H1 (cell line): Measurements from ENCODE around the gene SEMA3C. TPM values are rescaled to one million over a fixed set of nuclear protein-coding genes. Genes with fewer than 3 reads are reported as not detected.

Experiments
- CTCF ChIA-PET: fragments of 300-600 bp; sonication (Branson Sonifier 250); formaldehyde crosslinking; loops from one replicate; lab custom pipeline; 2021; ENCODE audit not compliant: partially characterized antibody; lab: Charles Lee
- POLR2A ChIA-PET: fragments of 300-600 bp; sonication (Branson Sonifier 250); formaldehyde crosslinking; loops from one replicate; lab custom pipeline; 2021; ENCODE audit warnings: inconsistent platforms; ENCODE audit not compliant: partially characterized antibody; lab: Charles Lee
- DNase-seq, 2 experiments: peaks; one replicate each; pipeline versions ENCODE4 v3.0.0 to v3.0.0-alpha.2; 2010 to 2022; ENCODE audit warnings: low spot score in 2 of 2, low read depth in 1 of 2, mixed read lengths in 1 of 2
- FAIRE-seq: peaks from 2 replicates; lab custom pipeline; 2011; peaks lifted over from hg19 to GRCh38; lab: Jason Lieb, UNC
- H2AFZ ChIP-seq: 2 replicates; pipeline ENCODE4 v1.8.1; 2012; ENCODE audit warnings: low read length, inconsistent platforms
- H2AK5ac ChIP-seq: 2 replicates; pipeline ENCODE4 v1.6.1; 2013; ENCODE audit warnings: low read depth, low read length
- H2BK120ac ChIP-seq: replicated peaks from 2 replicates; pipeline ENCODE3; 2013; ENCODE audit warnings: low read depth, low read length, inconsistent platforms
- H2BK12ac ChIP-seq: 2 replicates; pipeline ENCODE4 v1.6.1; 2013; ENCODE audit warnings: low read depth, low read length
- H2BK15ac ChIP-seq: 2 replicates; pipeline ENCODE4 v1.6.1; 2013; ENCODE audit warnings: low read length
- H2BK20ac ChIP-seq: 2 replicates; pipeline ENCODE4 v1.6.1; 2013; ENCODE audit warnings: low read length
- H2BK5ac ChIP-seq: 2 replicates; pipeline ENCODE4 v1.6.1; 2013; ENCODE audit warnings: low read depth, low read length
- H3K14ac ChIP-seq: 2 replicates; pipeline ENCODE4 v1.6.1; 2013; ENCODE audit warnings: inconsistent platforms; ENCODE audit not compliant: insufficient read length
- H3K18ac ChIP-seq: 2 replicates; pipeline ENCODE4 v1.6.1; 2013; ENCODE audit warnings: low read length; ENCODE audit errors: extremely low read depth
- H3K23ac ChIP-seq: 2 replicates; pipeline ENCODE4 v1.6.1; 2013; ENCODE audit warnings: inconsistent platforms; ENCODE audit not compliant: insufficient read length
- H3K23me2 ChIP-seq: 2 replicates; pipeline ENCODE4 v1.6.1; 2013; ENCODE audit warnings: low read depth, low read length
- H3K27ac ChIP-seq: 2 replicates; pipeline ENCODE4 v1.6.1; 2011; ENCODE audit warnings: low read depth, low read length, inconsistent platforms
- H3K27me3 ChIP-seq, 4 experiments: replicated peaks in 1 of 4; 1 replicate in 1 of 4; 2 replicates in 3 of 4; pipeline versions ENCODE4 v1.6.1 to v1.8.1; 2011 to 2013; ENCODE audit warnings: low read length in 3 of 4, mild to moderate bottlenecking in 3 of 4, inconsistent platforms in 2 of 4, mixed read lengths in 2 of 4, moderate library complexity in 1 of 4; ENCODE audit not compliant: control insufficient read depth in 3 of 4, insufficient read depth in 3 of 4; ENCODE audit errors: extremely low read depth in 1 of 4
- H3K36me3 ChIP-seq, 4 experiments: 2 replicates each; pipeline versions ENCODE4 v1.6.1 to v1.8.1; 2011 to 2013; ENCODE audit warnings: mild to moderate bottlenecking in 4 of 4, low read length in 3 of 4, moderate library complexity in 2 of 4, control low read depth in 1 of 4, inconsistent platforms in 1 of 4; ENCODE audit not compliant: insufficient read depth in 4 of 4, control insufficient read depth in 2 of 4
- H3K4ac ChIP-seq: replicated peaks from 2 replicates; pipeline ENCODE3; 2013; ENCODE audit warnings: low read length, low read depth, mixed read lengths, inconsistent platforms; ENCODE audit not compliant: insufficient read length
- H3K4me1 ChIP-seq, 4 experiments: replicated peaks in 1 of 4; 1 replicate in 1 of 4; 2 replicates in 3 of 4; pipeline versions ENCODE4 v1.6.1 to v1.8.1; 2011 to 2013; ENCODE audit warnings: low read length in 3 of 4, inconsistent platforms in 2 of 4, mixed read lengths in 1 of 4; ENCODE audit not compliant: insufficient read depth in 4 of 4, control insufficient read depth in 3 of 4
- H3K4me2 ChIP-seq, 2 experiments: 2 replicates each; pipeline versions ENCODE4 v1.6.1 to v1.8.1; 2011 to 2013; ENCODE audit warnings: low read depth in 2 of 2, low read length in 2 of 2, control low read depth in 1 of 2, inconsistent platforms in 1 of 2, mild to moderate bottlenecking in 1 of 2; ENCODE audit not compliant: insufficient read depth in 1 of 2
- H3K4me3 ChIP-seq, 4 experiments: fragments of 200-600, 300-600 bp in 1 of 4; sonication (generic), shearing (Covaris generic), sonication (Bioruptor Twin) in 1 of 4; 2 replicates each; pipeline versions ENCODE4 v1.5.1 to v1.8.1; 2011 to 2016; ENCODE audit warnings: low read length in 4 of 4, low read depth in 3 of 4, control low read depth in 2 of 4, inconsistent platforms in 2 of 4, mild to moderate bottlenecking in 2 of 4, mixed read lengths in 1 of 4, moderate library complexity in 1 of 4; ENCODE audit not compliant: insufficient read depth in 2 of 4; ENCODE audit errors: extremely low read depth in 1 of 4
- H3K56ac ChIP-seq: replicated peaks from 2 replicates; pipeline ENCODE3; 2013; ENCODE audit warnings: low read depth, mild to moderate bottlenecking, mixed read lengths, low read length, inconsistent platforms; ENCODE audit not compliant: insufficient read length
- H3K79me1 ChIP-seq: 2 replicates; pipeline ENCODE4 v1.6.1; 2013; ENCODE audit warnings: low read depth, low read length, control low read depth
- H3K79me2 ChIP-seq, 2 experiments: 2 replicates each; pipeline versions ENCODE4 v1.6.1 to v1.8.1; 2012 to 2013; ENCODE audit warnings: low read length in 2 of 2, mild to moderate bottlenecking in 2 of 2, inconsistent platforms in 1 of 2; ENCODE audit not compliant: insufficient read depth in 2 of 2, control insufficient read depth in 1 of 2
- H3K9ac ChIP-seq, 4 experiments: replicated peaks in 1 of 4; 1 replicate in 1 of 4; 2 replicates in 3 of 4; pipeline versions ENCODE4 v1.6.1 to v1.8.1; 2011 to 2013; ENCODE audit warnings: low read depth in 3 of 4, low read length in 3 of 4, control low read depth in 2 of 4, mild to moderate bottlenecking in 2 of 4, moderate library complexity in 2 of 4, inconsistent platforms in 1 of 4; ENCODE audit errors: extremely low read depth in 1 of 4
- H3K9me3 ChIP-seq, 2 experiments: 2 replicates each; pipeline versions ENCODE4 v1.6.1 to v1.8.1; 2012 to 2013; ENCODE audit warnings: mild to moderate bottlenecking in 2 of 2, moderate library complexity in 2 of 2, control low read depth in 1 of 2, inconsistent platforms in 1 of 2, low read depth in 1 of 2, low read length in 1 of 2, mixed read lengths in 1 of 2; ENCODE audit not compliant: insufficient read depth in 2 of 2
- H4K20me1 ChIP-seq, 2 experiments: replicated peaks in 1 of 2; 2 replicates each; pipeline versions ENCODE3 to v1.8.1; 2011 to 2013; ENCODE audit warnings: inconsistent platforms in 2 of 2, low read length in 2 of 2, mild to moderate bottlenecking in 1 of 2; ENCODE audit not compliant: insufficient read depth in 2 of 2, control insufficient read depth in 1 of 2
- H4K5ac ChIP-seq: 2 replicates; pipeline ENCODE4 v1.6.1; 2013; ENCODE audit warnings: low read length, low read depth, mixed read lengths, inconsistent platforms; ENCODE audit not compliant: insufficient read length
- H4K8ac ChIP-seq: 2 replicates; pipeline ENCODE4 v1.8.0; 2013; ENCODE audit warnings: mild to moderate bottlenecking, moderate library complexity, low read length, inconsistent platforms; ENCODE audit not compliant: insufficient read depth; ENCODE audit errors: extremely low read depth
- H4K91ac ChIP-seq: replicated peaks from 2 replicates; pipeline ENCODE3; 2013; ENCODE audit warnings: low read length, mixed read lengths, inconsistent platforms; ENCODE audit not compliant: insufficient read length
- GABPA ChIP-seq: IDR thresholded peaks from 2 replicates; pipeline ENCODE4 v1.6.1; 2011; ENCODE audit warnings: mild to moderate bottlenecking, low read length, moderate library complexity, borderline replicate concordance; ENCODE audit not compliant: insufficient read depth
- PHF8 ChIP-seq: fragments of 200-600 bp; sonication (generic); conservative IDR thresholded peaks from 2 replicates; pipeline ENCODE4 v1.7.1; 2012; ENCODE audit warnings: low read depth, mild to moderate bottlenecking, inconsistent platforms, low read length, moderate library complexity
- WGBS, 2 experiments: shearing (Covaris generic) in 1 of 2; methylation state at CpG; one replicate each; pipeline versions ENCODE4 v1.1.6 to v1.1.7; 2013 to 2015; ENCODE audit warnings: low lambda C conversion rate in 2 of 2, mixed read lengths in 2 of 2, inconsistent platforms in 1 of 2, low coverage in 1 of 2, missing lambda C conversion rate in 1 of 2; ENCODE audit not compliant: insufficient replicate concordance in 2 of 2, insufficient coverage in 1 of 2, insufficient read length in 1 of 2; ENCODE audit errors: extremely low coverage in 1 of 2, missing lambda C conversion rate in 1 of 2; 5-methylcytosine and 5-hydroxymethylcytosine counted together
- polyA plus RNA-seq, 7 experiments: library from polyadenylated mRNA; depleted of rRNA in 3 of 7; stranded (reverse) in 5 of 7; unstranded in 2 of 7; fragments of >200 nt in 5 of 7; fragments of 200-250 nt in 2 of 7; gene quantifications; 1 replicate in 5 of 7; 2 replicates in 1 of 7; 4 replicates in 1 of 7; pipeline versions ENCODE4 v1.2.1 to v1.2.3, GENCODE V29; 2011 to 2013; ENCODE audit warnings: missing spikeins in 2 of 7, mixed read lengths in 2 of 7
- total RNA-seq: library from RNA; stranded (reverse); fragmentation: NEBNext Ultra II Directional; extraction: Animal tissue kit (Norgen Biotek cat#: 25700); gene quantifications from 2 replicates; pipeline ENCODE4 v1.2.1, GENCODE V29; 2021
- TF ChIP-seq, protein P1 (sequence below): IDR thresholded peaks from 2 replicates; pipeline ENCODE4 v1.6.1; 2012; ENCODE audit warnings: low read length, inconsistent platforms

The SEMA3C gene
- total and polyA plus RNA-seq, 2 of the 8 experiments (the other 6 are each of a cell fraction or from before 2014, with no cell fraction given): 0.15 to 1.4 TPM

GRCh38 chr7:80833289-80834268 lies 85.3 kb downstream of the SEMA3C start:
- Histone ChIP-seq H3K27ac (no peak overlapping the region), H3K27me3 (no peaks in the 10 kb centered on the region), H2BK20ac (no peak overlapping the region), H3K9ac (no peak overlapping the region), H3K18ac (no peak overlapping the region), H3K23ac (no peak overlapping the region), H3K4me1 (no peaks in the 10 kb centered on the region), H3K9me3 (no peaks in the 10 kb centered on the region), H4K20me1 (no peaks in the 10 kb centered on the region), H2BK12ac (no peak overlapping the region), H3K36me3 (no peaks in the 10 kb centered on the region), H3K4ac (no peak overlapping the region), H3K56ac (no peak overlapping the region), H2BK120ac (no peak overlapping the region), H4K8ac (no peak overlapping the region), H2AK5ac (no peak overlapping the region), H2AFZ (no peak overlapping the region), H3K79me1 (no peaks in the 10 kb centered on the region), H2BK15ac (no peak overlapping the region), H3K4me3 (no peak overlapping the region), H4K91ac (no peak overlapping the region), H3K4me2 (no peak overlapping the region), H3K23me2 (no peaks in the 10 kb centered on the region), H3K14ac (no peak overlapping the region), H2BK5ac (no peak overlapping the region), H4K5ac (no peak overlapping the region), H3K79me2 (no peaks in the 10 kb centered on the region)
- CTCF ChIA-PET: interaction anchor here (1.1 to 1.9 kb wide), 2 partner anchors 9 to 33 kb away, joined by 3 to 5 read pairs; no protein-coding TSS in a partner anchor
- DNase-seq (no peak), FAIRE-seq (no peak)
- POLR2A ChIA-PET: no interaction called here
- TF ChIP-seq PHF8 (no peak), GABPA (no peak)
- TF ChIP-seq, protein P1, sequence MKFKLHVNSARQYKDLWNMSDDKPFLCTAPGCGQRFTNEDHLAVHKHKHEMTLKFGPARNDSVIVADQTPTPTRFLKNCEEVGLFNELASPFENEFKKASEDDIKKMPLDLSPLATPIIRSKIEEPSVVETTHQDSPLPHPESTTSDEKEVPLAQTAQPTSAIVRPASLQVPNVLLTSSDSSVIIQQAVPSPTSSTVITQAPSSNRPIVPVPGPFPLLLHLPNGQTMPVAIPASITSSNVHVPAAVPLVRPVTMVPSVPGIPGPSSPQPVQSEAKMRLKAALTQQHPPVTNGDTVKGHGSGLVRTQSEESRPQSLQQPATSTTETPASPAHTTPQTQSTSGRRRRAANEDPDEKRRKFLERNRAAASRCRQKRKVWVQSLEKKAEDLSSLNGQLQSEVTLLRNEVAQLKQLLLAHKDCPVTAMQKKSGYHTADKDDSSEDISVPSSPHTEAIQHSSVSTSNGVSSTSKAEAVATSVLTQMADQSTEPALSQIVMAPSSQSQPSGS: no peak
- 89% methylated on average over 10 of the region's 10 CpGs; no CpG with 5 or more reads in 1 of the 2 experiments for WGBS, 2 experiments
